Panc1 (cell line): Measurements from ENCODE around the gene CA10. TPM values are rescaled to one million over a fixed set of nuclear protein-coding genes. Genes with fewer than 3 reads are reported as not detected.

Source experiments
- ATAC-seq: fragments of 200-7000 bp; cut with Tn5 transposase; 2 replicates; pipeline ENCODE4 v1.9.1; 2020; ENCODE audit warnings: mild to moderate bottlenecking, moderate library complexity
- BruUV-seq: library from RNA; stranded (reverse); fragments of 400-500 nt; replicated peaks from 2 replicates; lab custom pipeline; 2021; lab: Mats Ljungman, UMichigan
- CTCF ChIA-PET: fragments of 300-600 bp; sonication (Branson Sonifier 250); formaldehyde crosslinking; loops from one replicate; lab custom pipeline; 2022; ENCODE audit warnings: antibody characterized with exemption; lab: Charles Lee
- POLR2A ChIA-PET: fragments of 300-600 bp; sonication (Branson Sonifier 250); formaldehyde crosslinking; loops from one replicate; lab custom pipeline; 2022; ENCODE audit warnings: antibody characterized with exemption; lab: Charles Lee
- DNase-seq: peaks from one replicate; pipeline ENCODE4 v3.0.0-alpha.2; 2010; ENCODE audit warnings: low read depth, low spot score
- H3K27ac ChIP-seq: 2 replicates; pipeline ENCODE4 v1.5.1; 2011; ENCODE audit warnings: mild to moderate bottlenecking, low read length, inconsistent platforms
- H3K27me3 ChIP-seq: fragments of 200-500 bp; sonication (Bioruptor generic); 2 replicates; pipeline ENCODE4 v1.6.0; 2014; ENCODE audit warnings: low read length, inconsistent platforms; ENCODE audit not compliant: control insufficient read depth, insufficient read depth
- H3K36me3 ChIP-seq: fragments of 200-500 bp; sonication (Bioruptor generic); 2 replicates; pipeline ENCODE4 v1.5.1; 2014; ENCODE audit warnings: inconsistent platforms, mild to moderate bottlenecking, low read length, moderate library complexity; ENCODE audit not compliant: control insufficient read depth, insufficient read depth
- H3K4me1 ChIP-seq: 2 replicates; pipeline ENCODE4 v1.5.1; 2011; ENCODE audit warnings: inconsistent platforms, mild to moderate bottlenecking, low read length, moderate library complexity; ENCODE audit not compliant: control insufficient read depth, insufficient read depth
- H3K4me3 ChIP-seq, 2 experiments: 2 replicates each; pipeline ENCODE4 v1.5.1; 2011 to 2012; ENCODE audit warnings: low read depth in 2 of 2, low read length in 2 of 2, mild to moderate bottlenecking in 2 of 2, inconsistent platforms in 1 of 2, moderate library complexity in 1 of 2
- H3K9me3 ChIP-seq: fragments of 200-500 bp; sonication (Bioruptor generic); 2 replicates; pipeline ENCODE4 v1.5.1; 2014; ENCODE audit warnings: low read depth, mild to moderate bottlenecking, inconsistent platforms, low read length, moderate library complexity; ENCODE audit not compliant: control insufficient read depth, insufficient read depth
- POLR2AphosphoS5 ChIP-seq: IDR thresholded peaks from 2 replicates; pipeline ENCODE4 v1.6.1; 2012; ENCODE audit warnings: mild to moderate bottlenecking, low read depth, low read length, moderate library complexity
- SIN3A ChIP-seq: IDR thresholded peaks from 2 replicates; pipeline ENCODE4 v1.6.1; 2012; ENCODE audit warnings: low read depth, mild to moderate bottlenecking, low read length, moderate library complexity, borderline replicate concordance; ENCODE audit not compliant: insufficient read depth
- TCF7L2 ChIP-seq: IDR thresholded peaks from 2 replicates; pipeline ENCODE4 v1.6.1; 2011; ENCODE audit warnings: mild to moderate bottlenecking, low read depth, low read length, inconsistent platforms
- in situ Hi-C: cut with HindIII; loops from 2 replicates; pipeline ENCODE4 v1.10.0; 2016; ENCODE audit warnings: low sequenced_read_pairs, low pct_unique_long_range_greater_than_20kb
- intact Hi-C: fragments of 100-400 bp; cut with micrococcal nuclease; formaldehyde crosslinking; loops from one replicate; pipeline ENCODE4 v1.10.0; 2022; ENCODE audit not compliant: unreplicated experiment
- total RNA-seq: library from RNA; stranded (reverse); gene quantifications from one replicate; pipeline ENCODE4 v1.2.1, GENCODE V29; 2021; ENCODE audit not compliant: unreplicated experiment
- TF ChIP-seq, protein P1 (sequence below): fragments of 450-650 bp; IDR thresholded peaks from 2 replicates; pipeline ENCODE4 v1.5.1; 2017; ENCODE audit warnings: mild to moderate bottlenecking
- TF ChIP-seq, protein P2 (sequence below), 2 experiments: IDR thresholded peaks; 2 replicates each; pipeline ENCODE4 v1.6.1; 2011 to 2012; ENCODE audit warnings: low read depth in 2 of 2, control low read depth in 1 of 2, low read length in 1 of 2, mild to moderate bottlenecking in 1 of 2, moderate library complexity in 1 of 2; ENCODE audit not compliant: insufficient read depth in 1 of 2

The CA10 gene
- total RNA-seq, 1 experiment from 2014 or later: not detected

DNA sequence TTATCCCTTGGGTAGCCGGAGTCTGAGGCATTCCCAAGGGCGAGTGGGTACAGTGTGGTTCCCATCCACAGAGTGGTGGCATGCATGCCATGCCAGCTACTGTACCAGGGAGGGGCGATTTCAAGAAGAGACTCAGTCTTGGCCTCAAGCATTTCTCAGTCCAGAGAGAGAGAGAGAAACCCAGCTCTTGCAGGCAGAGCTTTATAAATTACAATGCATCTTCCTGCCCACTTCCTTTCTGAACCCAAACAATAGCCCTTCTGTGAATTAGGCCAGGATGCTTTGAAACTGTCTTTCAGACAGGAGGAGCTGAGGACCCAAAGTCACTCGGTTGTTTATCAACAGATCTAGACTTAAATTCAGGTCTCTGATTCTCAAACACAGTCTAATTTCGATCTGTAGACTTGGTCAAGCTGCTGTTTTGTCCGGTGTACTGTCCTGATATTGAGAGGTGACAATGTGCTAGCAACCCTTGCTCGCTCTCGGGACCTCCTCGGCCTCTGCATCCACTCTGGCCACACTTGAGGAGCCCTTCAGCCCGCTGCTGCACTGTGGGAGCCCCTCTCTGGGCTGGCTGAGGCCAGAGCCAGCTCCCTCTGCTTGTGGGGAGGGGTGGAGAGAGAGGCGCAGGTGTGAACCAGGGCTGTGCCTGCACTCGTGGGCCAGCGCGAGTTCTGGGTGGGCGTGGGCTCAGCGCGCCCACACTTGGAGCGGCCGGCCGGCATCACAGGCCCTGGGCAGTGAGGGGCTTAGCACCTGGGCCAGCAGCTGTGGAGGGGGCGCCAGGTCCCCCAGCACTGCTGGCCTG lies 490.2 kb downstream of the CA10 start:
- CTCF ChIA-PET: no interaction called here
- no peak for DNase-seq
- ATAC-seq: no peak
- intact Hi-C loops: no loop called here
- in situ Hi-C loops: no loop called here
- Histone ChIP-seq H3K36me3 (no peaks in the 10 kb centered on the region), H3K27ac (no peak overlapping the region), H3K4me1 (no peaks in the 10 kb centered on the region), H3K9me3 (no peaks in the 10 kb centered on the region), H3K27me3 (peaks cover 10% of the 10 kb centered on the region), H3K4me3 (no peak overlapping the region)
- POLR2A ChIA-PET: interaction anchor here (0.6 kb wide), 1 partner anchor 15 kb away, joined by 3 read pairs; no protein-coding TSS in a partner anchor
- no peak for TF ChIP-seq SIN3A
- TF ChIP-seq, protein P1, sequence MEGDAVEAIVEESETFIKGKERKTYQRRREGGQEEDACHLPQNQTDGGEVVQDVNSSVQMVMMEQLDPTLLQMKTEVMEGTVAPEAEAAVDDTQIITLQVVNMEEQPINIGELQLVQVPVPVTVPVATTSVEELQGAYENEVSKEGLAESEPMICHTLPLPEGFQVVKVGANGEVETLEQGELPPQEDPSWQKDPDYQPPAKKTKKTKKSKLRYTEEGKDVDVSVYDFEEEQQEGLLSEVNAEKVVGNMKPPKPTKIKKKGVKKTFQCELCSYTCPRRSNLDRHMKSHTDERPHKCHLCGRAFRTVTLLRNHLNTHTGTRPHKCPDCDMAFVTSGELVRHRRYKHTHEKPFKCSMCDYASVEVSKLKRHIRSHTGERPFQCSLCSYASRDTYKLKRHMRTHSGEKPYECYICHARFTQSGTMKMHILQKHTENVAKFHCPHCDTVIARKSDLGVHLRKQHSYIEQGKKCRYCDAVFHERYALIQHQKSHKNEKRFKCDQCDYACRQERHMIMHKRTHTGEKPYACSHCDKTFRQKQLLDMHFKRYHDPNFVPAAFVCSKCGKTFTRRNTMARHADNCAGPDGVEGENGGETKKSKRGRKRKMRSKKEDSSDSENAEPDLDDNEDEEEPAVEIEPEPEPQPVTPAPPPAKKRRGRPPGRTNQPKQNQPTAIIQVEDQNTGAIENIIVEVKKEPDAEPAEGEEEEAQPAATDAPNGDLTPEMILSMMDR: no peak
- TF ChIP-seq TCF7L2: no peak
- no peak for TF ChIP-seq POLR2AphosphoS5
- TF ChIP-seq, protein P2, sequence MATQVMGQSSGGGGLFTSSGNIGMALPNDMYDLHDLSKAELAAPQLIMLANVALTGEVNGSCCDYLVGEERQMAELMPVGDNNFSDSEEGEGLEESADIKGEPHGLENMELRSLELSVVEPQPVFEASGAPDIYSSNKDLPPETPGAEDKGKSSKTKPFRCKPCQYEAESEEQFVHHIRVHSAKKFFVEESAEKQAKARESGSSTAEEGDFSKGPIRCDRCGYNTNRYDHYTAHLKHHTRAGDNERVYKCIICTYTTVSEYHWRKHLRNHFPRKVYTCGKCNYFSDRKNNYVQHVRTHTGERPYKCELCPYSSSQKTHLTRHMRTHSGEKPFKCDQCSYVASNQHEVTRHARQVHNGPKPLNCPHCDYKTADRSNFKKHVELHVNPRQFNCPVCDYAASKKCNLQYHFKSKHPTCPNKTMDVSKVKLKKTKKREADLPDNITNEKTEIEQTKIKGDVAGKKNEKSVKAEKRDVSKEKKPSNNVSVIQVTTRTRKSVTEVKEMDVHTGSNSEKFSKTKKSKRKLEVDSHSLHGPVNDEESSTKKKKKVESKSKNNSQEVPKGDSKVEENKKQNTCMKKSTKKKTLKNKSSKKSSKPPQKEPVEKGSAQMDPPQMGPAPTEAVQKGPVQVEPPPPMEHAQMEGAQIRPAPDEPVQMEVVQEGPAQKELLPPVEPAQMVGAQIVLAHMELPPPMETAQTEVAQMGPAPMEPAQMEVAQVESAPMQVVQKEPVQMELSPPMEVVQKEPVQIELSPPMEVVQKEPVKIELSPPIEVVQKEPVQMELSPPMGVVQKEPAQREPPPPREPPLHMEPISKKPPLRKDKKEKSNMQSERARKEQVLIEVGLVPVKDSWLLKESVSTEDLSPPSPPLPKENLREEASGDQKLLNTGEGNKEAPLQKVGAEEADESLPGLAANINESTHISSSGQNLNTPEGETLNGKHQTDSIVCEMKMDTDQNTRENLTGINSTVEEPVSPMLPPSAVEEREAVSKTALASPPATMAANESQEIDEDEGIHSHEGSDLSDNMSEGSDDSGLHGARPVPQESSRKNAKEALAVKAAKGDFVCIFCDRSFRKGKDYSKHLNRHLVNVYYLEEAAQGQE (IDR thresholded peaks at IDR 0.05; ENCODE audit: insufficient read depth in 1 of 2, low read depth in 2 of 2, low read length in 1 of 2): no peak
- no TSS peak for BruUV-seq

DNA sequence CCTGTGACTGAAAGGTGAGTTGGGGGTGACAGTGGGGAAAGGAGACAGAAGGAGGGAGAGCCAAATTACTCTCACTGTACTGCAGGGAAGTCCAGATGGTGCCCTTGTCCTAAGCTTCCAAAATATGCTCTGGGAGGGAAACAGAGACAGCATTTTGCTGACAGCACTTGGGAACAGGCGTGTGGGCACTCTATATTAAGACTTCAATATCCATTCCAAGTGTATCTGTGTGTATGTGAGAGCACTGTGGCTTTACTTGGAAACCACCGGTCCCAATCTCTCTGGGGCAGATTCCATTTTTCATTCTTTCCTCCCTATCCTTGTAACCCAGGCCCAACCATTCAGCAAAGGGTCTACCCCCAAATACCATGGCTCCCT lies 490.8 kb downstream of the CA10 start:
- Histone ChIP-seq H3K36me3 (no peaks in the 10 kb centered on the region), H3K9me3 (no peaks in the 10 kb centered on the region), H3K4me3 (no peak overlapping the region), H3K4me1 (no peaks in the 10 kb centered on the region), H3K27me3 (peaks cover 11% of the 10 kb centered on the region), H3K27ac (no peak overlapping the region)
- BruUV-seq: no TSS peak
- DNase-seq (no peak), ATAC-seq (no peak)
- intact Hi-C loops: no loop called here
- ChIA-PET POLR2A (interaction anchor here (0.6 kb wide), 1 partner anchor 15 kb away, joined by 3 read pairs; no protein-coding TSS in a partner anchor), CTCF (no interaction called here)
- in situ Hi-C loops: no loop called here
- TF ChIP-seq, protein P1: no peak
- TF ChIP-seq TCF7L2 (no peak), POLR2AphosphoS5 (no peak), SIN3A (no peak)
- TF ChIP-seq, protein P2 (IDR thresholded peaks at IDR 0.05; ENCODE audit: insufficient read depth in 1 of 2, low read depth in 2 of 2, low read length in 1 of 2): no peak
